Measurements from ENCODE around the gene FLRT2. TPM values are rescaled to one million over a fixed set of nuclear protein-coding genes. Genes with fewer than 3 reads are reported as not detected.
A peak's percentile ranks its signal among the peaks of the same experiment; 100 is the strongest.

FLRT2 gene
- total and polyA plus RNA-seq, 11 donors = 0.61 to 41.9 (median 3.1) TPM

DNA sequence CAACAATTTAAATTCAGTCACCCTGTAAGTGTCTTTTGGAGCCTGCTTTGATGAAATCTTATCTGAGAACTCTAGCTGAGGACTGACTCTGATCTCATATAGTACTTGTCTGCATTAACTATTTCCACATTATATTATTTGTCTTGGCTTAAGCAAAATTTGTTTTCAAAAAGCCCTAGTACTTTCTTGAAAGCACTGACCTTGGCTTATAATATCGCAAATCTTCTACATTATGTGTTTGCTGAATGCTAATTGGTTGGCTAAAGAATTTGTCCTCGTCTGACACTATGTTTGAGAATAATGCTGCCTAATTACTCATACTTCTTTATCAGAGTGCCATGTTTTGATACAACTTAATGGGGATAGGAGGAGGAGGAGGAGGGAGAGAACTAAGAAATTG, 46.9 kb upstream of the FLRT2 start:
- intact Hi-C loops (cut with DNase I) = no loop called here
- Histone ChIP-seq H3K9me3 (no peaks in the 10 kb centered on the region), H3K27me3 (no peaks in the 10 kb centered on the region), H3K4me3 (no peak overlapping the region), H3K36me3 (no peaks in the 10 kb centered on the region), H3K4me1 (peaks cover 0 to 11% (median 0%) of the 10 kb centered on the region in 12 donors), H3K27ac (peak overlapping the region in 1 of 12 donors; percentile 15)
- 43 to 60% (median 48%) methylated on average over 2 of the region's 2 CpGs for WGBS, 4 donors
- DNase-seq = no peak
- no peak for TF ChIP-seq POLR2A (IDR thresholded peaks at IDR 0.05)
- no peak for TF ChIP-seq CTCF (IDR thresholded peaks at IDR 0.05)
- peak in 1 of 4 donors; percentile 45 for ATAC-seq

GRCh38 chr14:85483652-85484051, 46.3 kb upstream of the FLRT2 start:
- DNase-seq (no peak), ATAC-seq (no peak)
- no peaks in the 10 kb centered on the region for H3K9me3 ChIP-seq
- peak overlapping the region in 2 of 12 donors; percentile 23 to 39 for H3K27ac ChIP-seq
- no peak overlapping the region for H3K4me3 ChIP-seq
- no peak for TF ChIP-seq POLR2A (IDR thresholded peaks at IDR 0.05)
- TF ChIP-seq CTCF (IDR thresholded peaks at IDR 0.05) = no peak
- no peaks in the 10 kb centered on the region for H3K36me3 ChIP-seq
- intact Hi-C loops (cut with DNase I) = no loop called here
- no peaks in the 10 kb centered on the region for H3K27me3 ChIP-seq
- peaks cover 0 to 11% (median 0%) of the 10 kb centered on the region in 12 donors for H3K4me1 ChIP-seq

DNA sequence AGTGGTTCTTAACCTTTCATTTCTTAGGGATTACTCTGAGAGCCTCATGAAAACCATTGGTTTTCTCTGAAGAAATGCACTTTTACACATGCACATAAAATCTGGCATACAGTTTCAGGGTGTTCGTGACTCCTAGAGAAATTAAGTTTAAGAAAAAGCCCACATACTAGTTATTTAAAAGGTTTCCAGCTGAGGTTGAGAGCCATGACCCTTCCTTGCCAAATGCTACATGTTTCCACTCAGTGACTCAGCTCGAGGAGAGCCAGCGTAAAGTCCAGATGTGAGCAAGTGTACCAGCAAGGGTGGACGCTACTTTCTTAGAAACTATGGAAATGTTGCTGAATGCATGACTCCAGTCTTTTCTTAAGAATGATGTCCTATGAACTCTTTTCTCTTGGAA, 42.7 kb upstream of the FLRT2 start:
- Histone ChIP-seq H3K4me3 (no peak overlapping the region), H3K27ac (no peak overlapping the region), H3K27me3 (no peaks in the 10 kb centered on the region), H3K36me3 (no peaks in the 10 kb centered on the region), H3K4me1 (peaks cover 0 to 11% (median 0%) of the 10 kb centered on the region in 12 donors), H3K9me3 (peaks cover 0 to 11% (median 0%) of the 10 kb centered on the region in 12 donors)
- 82 to 88% (median 85%) methylated on average over 4 of the region's 4 CpGs for WGBS, 4 donors
- DNase-seq (no peak), ATAC-seq (peak in 1 of 4 donors; percentile 65)
- TF ChIP-seq POLR2A (IDR thresholded peaks at IDR 0.05) = no peak
- TF ChIP-seq CTCF (IDR thresholded peaks at IDR 0.05) = no peak
- intact Hi-C loops (cut with DNase I) = no loop called here

- Histone ChIP-seq H3K9me3 (no peaks in the 10 kb centered on the region), H3K36me3 (no peaks in the 10 kb centered on the region), H3K4me3 (no peak overlapping the region), H3K4me1 (no peaks in the 10 kb centered on the region), H3K27ac (no peak overlapping the region), H3K27me3 (no peaks in the 10 kb centered on the region)
- DNase-seq (no peak), ATAC-seq (no peak)
- intact Hi-C loops (cut with DNase I) = no loop called here
- no peak for TF ChIP-seq POLR2A (IDR thresholded peaks at IDR 0.05)
- TF ChIP-seq CTCF (IDR thresholded peaks at IDR 0.05) = no peak
- WGBS, 4 donors = 90 to 100% (median 95%) methylated on average over 1 of the region's 1 CpG
These were observed 28.2 kb upstream of the FLRT2 start for GRCh38 chr14:85501751-85502150.
